Stimulated activated CD4-positive, alpha-beta T cell treated with anti-CD3 and anti-CD28 coated beads, Interleukin-15, amount 100 ng/mL, for 48 hours (primary cell): ENCODE results near the gene ESRRB.

Source experiments
- DNase-seq, 2 donors: peaks; one replicate each; pipeline ENCODE4 v3.0.0-alpha.2; 2020; ENCODE audit warnings: low read depth in 2 of 2

The ESRRB gene

GRCh38 chr14:76541594-76542219, 165.8 kb downstream of the ESRRB start:
- DNase-seq: no peak

- DNase-seq: peak in 1 of 2 donors; percentile 3
Measured at GRCh38 chr14:76546426-76547221, 170.7 kb downstream of the ESRRB start.

- no peak for DNase-seq
Measured at GRCh38 chr14:76547831-76548230, 171.9 kb downstream of the ESRRB start.

GRCh38 chr14:76550534-76550933, 174.6 kb downstream of the ESRRB start:
- DNase-seq: no peak

GRCh38 chr14:76551116-76551515, 175.2 kb downstream of the ESRRB start:
- DNase-seq: no peak
